Duodenal mucosa (tissue), 2 donors: ENCODE results near the gene CYB5R4.
"Not testable (repeated sequence)": the region's sequence is repeated elsewhere in the genome, so short reads cannot be mapped to it uniquely, and the experiment has no call there.

Experiments
- H3K27ac ChIP-seq: one replicate; pipeline ENCODE4 v1.7.0; 2013; ENCODE audit warnings: low read depth, low read length
- H3K27me3 ChIP-seq, 2 donors: one replicate each; pipeline ENCODE4 v1.7.0; 2013; ENCODE audit warnings: low read length in 2 of 2, control low read depth in 1 of 2; ENCODE audit not compliant: insufficient read depth in 2 of 2, control insufficient read depth in 1 of 2
- H3K36me3 ChIP-seq, 2 donors: one replicate each; pipeline ENCODE4 v1.7.0; 2013; ENCODE audit warnings: low read length in 2 of 2, control low read depth in 1 of 2; ENCODE audit not compliant: insufficient read depth in 2 of 2, control insufficient read depth in 1 of 2
- H3K4me1 ChIP-seq, 2 donors: one replicate each; pipeline ENCODE4 v1.7.0; 2013; ENCODE audit warnings: low read length in 2 of 2, control low read depth in 1 of 2; ENCODE audit not compliant: insufficient read depth in 2 of 2, control insufficient read depth in 1 of 2
- H3K4me3 ChIP-seq, 2 donors: one replicate each; pipeline ENCODE4 v1.7.0; 2013; ENCODE audit warnings: low read length in 2 of 2, low read depth in 1 of 2
- H3K9ac ChIP-seq, 2 donors: one replicate each; pipeline ENCODE4 v1.7.0; 2013; ENCODE audit warnings: low read length in 2 of 2, low read depth in 1 of 2
- H3K9me3 ChIP-seq, 2 donors: one replicate each; pipeline ENCODE4 v1.7.0; 2013; ENCODE audit warnings: low read length in 2 of 2, control low read depth in 1 of 2; ENCODE audit not compliant: control insufficient read depth in 1 of 2

CYB5R4 gene

DNA sequence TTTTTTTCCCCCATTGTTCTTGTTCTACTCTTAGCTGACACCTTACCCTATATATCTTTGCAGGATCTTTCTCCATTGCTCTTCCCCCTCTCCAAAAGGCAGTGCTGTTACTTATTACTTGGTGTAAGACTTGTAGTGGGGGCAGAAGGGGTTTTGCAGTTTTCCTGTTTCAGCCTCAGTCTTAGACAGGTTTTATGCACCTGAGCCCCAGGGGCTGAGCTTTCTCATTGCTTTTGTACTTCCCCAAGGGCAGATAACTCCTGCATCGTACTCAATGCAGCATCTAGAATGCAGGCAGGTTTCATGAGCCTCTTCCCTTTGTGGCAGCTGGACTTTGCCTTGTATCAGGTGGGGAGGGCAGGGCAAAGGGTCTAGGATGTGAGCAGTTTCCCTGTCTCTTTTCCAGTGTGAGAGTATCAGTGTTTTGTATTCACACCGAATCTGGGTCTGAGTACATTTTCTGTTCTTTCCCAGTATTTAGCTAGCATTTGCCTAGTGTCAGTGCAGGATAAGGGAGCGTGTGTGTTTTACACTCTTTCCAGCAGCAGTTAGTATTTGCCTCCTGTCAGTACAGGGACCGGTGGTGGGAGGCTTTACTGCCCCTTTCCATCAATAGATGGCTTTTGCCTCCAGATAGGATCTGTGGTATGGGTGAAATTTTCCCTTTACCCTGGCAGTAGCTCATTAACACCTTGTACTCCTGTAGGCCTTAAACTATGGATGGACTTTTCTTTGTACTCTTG is 19.6 kb downstream of the CYB5R4 start:
- Histone ChIP-seq H3K36me3 (no peaks in the 10 kb centered on the region), H3K4me3 (no peak overlapping the region), H3K27ac (no peak overlapping the region), H3K27me3 (no peaks in the 10 kb centered on the region), H3K9ac (no peak overlapping the region), H3K4me1 (peaks cover 0 to 6% of the 10 kb centered on the region in 2 donors), H3K9me3 (no peaks in the 10 kb centered on the region)

DNA sequence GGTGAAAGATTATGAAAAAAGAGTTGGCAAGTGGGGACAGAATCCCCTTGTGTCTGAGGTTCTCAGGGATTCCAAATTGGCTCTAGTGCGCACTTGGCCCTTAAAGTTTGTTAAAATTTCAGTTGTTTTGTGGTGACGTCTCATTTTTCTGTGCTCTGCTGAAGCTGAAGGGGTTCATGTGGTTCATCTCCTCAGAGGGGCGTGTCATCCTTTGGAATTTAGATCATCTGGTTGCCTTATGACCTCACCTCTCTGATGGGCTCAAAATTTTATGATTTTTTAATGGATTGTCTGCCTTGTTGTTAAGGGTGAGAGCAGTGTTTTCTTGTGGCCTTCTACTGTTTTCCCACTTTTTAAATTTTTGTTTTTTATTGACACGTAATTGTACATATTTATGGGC is 20.3 kb downstream of the CYB5R4 start:
- peaks cover 0 to 6% of the 10 kb centered on the region in 2 donors for H3K4me1 ChIP-seq
- no peak overlapping the region for H3K4me3 ChIP-seq
- no peak overlapping the region for H3K27ac ChIP-seq
- H3K9ac ChIP-seq = no peak overlapping the region
- no peaks in the 10 kb centered on the region for H3K9me3 ChIP-seq
- no peaks in the 10 kb centered on the region for H3K27me3 ChIP-seq
- no peaks in the 10 kb centered on the region for H3K36me3 ChIP-seq

DNA sequence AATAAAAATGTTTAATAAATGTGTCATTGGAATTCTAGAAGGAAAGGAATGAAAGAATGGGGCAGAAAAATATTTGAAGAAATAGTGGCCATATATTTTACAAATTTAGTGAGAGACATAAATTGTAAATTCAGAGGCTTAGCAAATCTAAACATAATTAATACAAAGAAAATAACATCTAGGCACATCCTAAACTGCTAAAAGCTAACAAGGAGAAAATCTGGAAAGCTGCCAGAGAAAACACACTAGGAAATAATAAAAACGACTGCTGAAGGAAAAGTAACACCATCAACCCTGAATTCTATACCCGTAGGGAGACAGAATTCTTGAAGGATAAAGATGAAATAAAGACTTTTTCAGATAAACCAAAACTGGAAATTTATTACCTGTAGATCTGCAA is 23.8 kb downstream of the CYB5R4 start:
- no peak overlapping the region for H3K27ac ChIP-seq
- H3K36me3 ChIP-seq = no peaks in the 10 kb centered on the region
- H3K9ac ChIP-seq = no peak overlapping the region
- H3K4me3 ChIP-seq = no peak overlapping the region
- H3K9me3 ChIP-seq = no peaks in the 10 kb centered on the region
- no peaks in the 10 kb centered on the region for H3K27me3 ChIP-seq
- peaks cover 0 to 6% of the 10 kb centered on the region in 2 donors for H3K4me1 ChIP-seq

DNA sequence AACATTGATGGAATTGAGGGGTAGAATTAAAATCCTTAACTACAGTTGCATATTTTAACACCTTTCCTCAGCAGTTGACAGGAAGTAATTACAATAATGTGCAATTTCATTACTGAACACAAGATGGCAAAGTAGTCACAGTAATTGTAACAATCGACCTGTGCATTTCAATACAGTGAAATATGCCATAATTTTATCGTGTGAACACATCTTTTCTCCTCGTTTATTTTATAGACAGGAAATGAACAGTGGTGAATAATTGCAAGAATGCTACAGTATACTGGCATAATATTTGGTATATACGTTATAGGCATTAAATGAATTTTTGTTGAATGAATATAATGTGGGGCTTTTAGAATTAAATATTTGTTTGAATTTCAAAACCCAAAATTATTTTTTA is 25.0 kb downstream of the CYB5R4 start:
- Histone ChIP-seq H3K4me3 (no peak overlapping the region), H3K4me1 (no peaks in the 10 kb centered on the region), H3K9ac (no peak overlapping the region)

DNA sequence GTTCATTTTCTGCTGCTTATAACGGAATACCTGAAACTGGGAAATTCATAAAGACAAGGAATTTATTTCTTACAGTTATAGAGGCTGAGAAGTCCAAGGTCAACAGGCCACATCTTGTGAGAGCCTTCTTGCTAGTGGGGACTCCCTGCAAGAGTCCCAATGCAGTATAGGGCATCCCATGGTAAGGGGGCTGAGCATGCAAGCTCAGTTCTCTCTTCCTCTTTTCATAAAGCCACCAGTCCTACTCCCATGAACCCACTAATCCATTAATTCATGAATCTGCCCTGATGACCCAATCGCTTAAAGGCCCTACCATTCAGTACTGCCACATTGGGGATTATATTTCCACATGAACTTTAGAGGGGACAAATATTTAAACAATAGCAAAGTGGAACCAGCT is 26.5 kb downstream of the CYB5R4 start:
- peaks cover 0 to 3% of the 10 kb centered on the region in 2 donors for H3K9me3 ChIP-seq
- H3K27ac ChIP-seq = no peak overlapping the region
- H3K36me3 ChIP-seq = no peaks in the 10 kb centered on the region
- no peaks in the 10 kb centered on the region for H3K4me1 ChIP-seq
- no peak overlapping the region for H3K9ac ChIP-seq
- H3K4me3 ChIP-seq = no peak overlapping the region
- H3K27me3 ChIP-seq = no peaks in the 10 kb centered on the region

More for the DNA sequence above, 25.0 kb downstream of the CYB5R4 start:
- no peaks in the 10 kb centered on the region for H3K36me3 ChIP-seq
- no peaks in the 10 kb centered on the region for H3K27me3 ChIP-seq
- H3K27ac ChIP-seq = no peak overlapping the region
- H3K9me3 ChIP-seq = peaks cover 0 to 3% of the 10 kb centered on the region in 2 donors

DNA sequence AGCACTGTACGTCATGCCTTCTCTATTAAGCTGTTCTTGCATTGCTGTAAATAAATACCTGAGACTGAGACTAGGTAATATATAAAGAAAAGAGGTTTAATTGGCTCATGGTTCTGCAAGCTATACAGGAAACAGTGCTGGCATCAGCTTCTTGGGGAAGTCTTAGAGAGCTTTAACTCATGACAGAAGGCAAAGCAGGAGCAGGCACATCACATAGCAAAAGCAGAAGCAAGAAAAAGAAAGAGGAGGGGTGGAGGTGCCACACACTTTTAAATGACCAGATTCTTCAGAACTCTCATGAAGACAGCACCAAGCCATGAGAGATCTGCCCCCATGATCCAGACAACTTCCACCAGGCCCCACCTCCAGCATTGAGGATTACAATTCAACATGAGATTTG is 30.1 kb downstream of the CYB5R4 start:
- Histone ChIP-seq H3K9me3 (peaks cover 0 to 3% of the 10 kb centered on the region in 2 donors), H3K27ac (no peak overlapping the region), H3K27me3 (no peaks in the 10 kb centered on the region), H3K9ac (no peak overlapping the region), H3K36me3 (no peaks in the 10 kb centered on the region), H3K4me3 (no peak overlapping the region), H3K4me1 (no peaks in the 10 kb centered on the region)

DNA sequence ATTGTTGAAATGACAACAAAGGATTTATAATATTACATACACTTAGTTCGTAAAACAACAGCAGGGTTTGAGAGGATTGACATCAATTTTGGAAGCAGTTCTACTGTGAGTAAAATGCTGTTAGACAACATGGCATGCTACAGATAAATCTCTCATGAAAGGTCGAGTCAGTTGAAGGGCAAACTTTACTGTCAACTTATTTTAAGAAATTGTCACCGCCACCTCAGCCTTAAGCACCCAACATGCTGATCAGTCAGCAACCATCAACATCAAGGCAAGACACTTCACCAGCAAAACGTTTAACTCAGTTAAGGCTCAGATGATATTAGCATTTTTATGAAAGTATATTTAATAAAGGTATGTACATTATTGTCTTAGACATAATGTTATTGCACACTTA is 31.0 kb downstream of the CYB5R4 start:
- H3K27me3 ChIP-seq = no peaks in the 10 kb centered on the region
- peaks cover 0 to 3% of the 10 kb centered on the region in 2 donors for H3K9me3 ChIP-seq
- H3K4me1 ChIP-seq = no peaks in the 10 kb centered on the region
- no peaks in the 10 kb centered on the region for H3K36me3 ChIP-seq
- no peak overlapping the region for H3K27ac ChIP-seq
- H3K4me3 ChIP-seq = no peak overlapping the region
- H3K9ac ChIP-seq = no peak overlapping the region

DNA sequence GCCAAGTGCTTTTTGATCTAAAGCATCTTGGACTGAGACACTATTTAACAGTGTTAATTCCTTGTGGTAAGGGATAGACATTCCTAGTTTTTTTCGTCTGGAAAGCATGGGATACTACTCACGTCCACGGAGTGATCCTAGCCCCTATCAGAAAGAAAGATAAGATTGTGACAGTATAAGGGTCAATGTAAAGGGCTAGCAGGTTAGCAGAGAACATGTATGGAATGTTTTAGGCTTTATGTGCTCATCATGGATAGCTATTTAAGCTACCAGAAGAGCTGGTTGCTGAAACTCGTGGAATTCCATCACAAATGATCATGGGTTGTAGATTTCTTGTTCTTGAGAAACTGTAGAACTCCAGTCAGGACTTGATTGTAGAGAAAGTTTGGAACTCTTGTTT is 32.1 kb downstream of the CYB5R4 start:
- no peaks in the 10 kb centered on the region for H3K4me1 ChIP-seq
- no peak overlapping the region for H3K27ac ChIP-seq
- no peaks in the 10 kb centered on the region for H3K36me3 ChIP-seq
- H3K4me3 ChIP-seq = no peak overlapping the region
- no peaks in the 10 kb centered on the region for H3K27me3 ChIP-seq
- H3K9ac ChIP-seq = no peak overlapping the region
- H3K9me3 ChIP-seq = peaks cover 0 to 3% of the 10 kb centered on the region in 2 donors

DNA sequence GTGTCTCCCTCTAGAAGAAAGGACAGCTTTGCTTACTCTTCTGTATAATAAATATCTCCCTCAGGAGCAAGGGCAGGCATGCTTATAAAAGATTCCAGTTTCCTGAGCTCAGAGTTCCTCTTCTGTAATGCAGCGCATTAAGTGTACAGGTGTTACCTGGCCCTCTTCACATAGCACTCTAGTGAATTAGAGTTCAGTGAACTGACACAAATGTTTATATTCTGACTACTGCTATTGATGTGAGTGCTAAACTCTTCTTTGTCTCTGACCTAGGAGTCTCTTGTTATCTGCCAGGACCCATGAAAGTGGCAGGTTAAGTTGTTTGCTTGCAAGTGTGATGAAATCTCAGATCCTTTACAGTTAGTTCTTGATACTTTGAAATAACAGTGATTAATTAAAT is 33.5 kb downstream of the CYB5R4 start:
- no peak overlapping the region for H3K9ac ChIP-seq
- no peaks in the 10 kb centered on the region for H3K36me3 ChIP-seq
- H3K27me3 ChIP-seq = no peaks in the 10 kb centered on the region
- H3K9me3 ChIP-seq = peaks cover 0 to 3% of the 10 kb centered on the region in 2 donors
- no peak overlapping the region for H3K27ac ChIP-seq
- no peaks in the 10 kb centered on the region for H3K4me1 ChIP-seq
- H3K4me3 ChIP-seq = no peak overlapping the region

DNA sequence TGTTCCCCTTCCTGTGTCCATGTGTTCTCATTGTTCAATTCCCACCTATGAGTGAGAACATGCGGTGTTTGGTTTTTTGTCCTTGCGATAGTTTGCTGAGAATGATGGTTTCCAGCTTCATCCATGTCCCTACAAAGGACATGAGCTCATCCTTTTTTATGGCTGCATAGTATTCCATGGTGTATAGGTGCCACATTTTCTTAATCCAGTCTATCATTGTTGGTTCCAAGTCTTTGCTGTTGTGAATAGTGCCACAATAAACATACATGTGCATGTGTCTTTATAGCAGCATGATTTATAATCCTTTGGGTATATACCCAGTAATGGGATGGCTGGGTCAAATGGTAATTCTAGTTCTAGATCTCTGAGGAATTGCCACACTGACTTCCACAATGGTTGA is 37.6 kb downstream of the CYB5R4 start:
- not testable (repeated sequence) for H3K27me3 ChIP-seq, H3K4me3 ChIP-seq, H3K36me3 ChIP-seq, H3K4me1 ChIP-seq, H3K27ac ChIP-seq, H3K9me3 ChIP-seq, H3K9ac ChIP-seq
